ENCODE results near the gene GRB10.

GRB10 gene

GRCh38 chr7:50808282-50808888 is 25.7 kb upstream of the GRB10 start:
- TF ChIP-seq, protein P1, sequence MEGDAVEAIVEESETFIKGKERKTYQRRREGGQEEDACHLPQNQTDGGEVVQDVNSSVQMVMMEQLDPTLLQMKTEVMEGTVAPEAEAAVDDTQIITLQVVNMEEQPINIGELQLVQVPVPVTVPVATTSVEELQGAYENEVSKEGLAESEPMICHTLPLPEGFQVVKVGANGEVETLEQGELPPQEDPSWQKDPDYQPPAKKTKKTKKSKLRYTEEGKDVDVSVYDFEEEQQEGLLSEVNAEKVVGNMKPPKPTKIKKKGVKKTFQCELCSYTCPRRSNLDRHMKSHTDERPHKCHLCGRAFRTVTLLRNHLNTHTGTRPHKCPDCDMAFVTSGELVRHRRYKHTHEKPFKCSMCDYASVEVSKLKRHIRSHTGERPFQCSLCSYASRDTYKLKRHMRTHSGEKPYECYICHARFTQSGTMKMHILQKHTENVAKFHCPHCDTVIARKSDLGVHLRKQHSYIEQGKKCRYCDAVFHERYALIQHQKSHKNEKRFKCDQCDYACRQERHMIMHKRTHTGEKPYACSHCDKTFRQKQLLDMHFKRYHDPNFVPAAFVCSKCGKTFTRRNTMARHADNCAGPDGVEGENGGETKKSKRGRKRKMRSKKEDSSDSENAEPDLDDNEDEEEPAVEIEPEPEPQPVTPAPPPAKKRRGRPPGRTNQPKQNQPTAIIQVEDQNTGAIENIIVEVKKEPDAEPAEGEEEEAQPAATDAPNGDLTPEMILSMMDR (IDR thresholded peaks at IDR 0.05; ENCODE audit: insufficient read depth, low read length, poor library complexity, severe bottlenecking): no peak
- no peaks in the 10 kb centered on the region; the same call in 1 of the 2 replicates for H3K27me3 ChIP-seq (replicated peaks; ENCODE audit: control insufficient read depth, insufficient read depth, low read length)
- H3K4me3 ChIP-seq (replicated peaks; ENCODE audit: low read depth, low read length): no peak overlapping the region
- DNase-seq (ENCODE audit: extremely low read depth, insufficient read length): no peak
- no peaks in the 10 kb centered on the region for H3K36me3 ChIP-seq (ENCODE audit: control insufficient read depth, insufficient read depth, low read length)

DNA sequence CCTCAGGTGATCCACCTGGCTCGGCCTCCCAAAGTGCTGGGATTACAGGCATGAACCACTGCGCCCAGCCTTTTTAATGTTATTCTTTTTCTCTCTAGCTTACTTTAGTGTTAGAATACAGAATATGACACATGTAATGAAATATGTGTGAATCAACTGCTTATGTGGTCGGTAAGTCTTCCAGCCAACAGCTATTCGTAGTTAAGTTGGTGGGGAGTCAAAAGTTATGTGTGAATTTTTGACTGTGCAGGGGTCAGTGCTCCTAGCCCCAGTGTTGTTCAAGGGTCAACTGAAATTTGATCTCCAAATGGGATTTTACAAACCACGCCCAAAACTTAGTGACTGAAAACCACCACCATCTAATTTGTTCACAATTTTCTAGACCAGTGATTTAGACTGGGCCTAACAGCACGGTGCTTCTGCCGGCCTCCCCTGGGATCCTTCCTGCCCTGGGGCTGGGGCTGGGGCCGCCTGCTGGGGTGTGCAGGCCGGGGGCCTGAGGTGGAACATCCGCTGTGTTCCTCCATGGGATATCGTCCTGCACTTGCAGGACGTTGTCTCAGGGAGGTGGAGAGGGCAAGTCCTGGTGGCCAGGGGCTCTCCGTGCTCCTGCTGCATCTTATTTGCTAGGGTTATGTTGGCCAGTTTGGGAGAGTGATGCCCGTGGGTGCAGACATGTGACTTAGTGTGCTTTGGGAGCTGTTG is 24.5 kb upstream of the GRB10 start:
- H3K27me3 ChIP-seq (replicated peaks; ENCODE audit: control insufficient read depth, insufficient read depth, low read length): no peaks in the 10 kb centered on the region
- TF ChIP-seq, protein P1 (IDR thresholded peaks at IDR 0.05; ENCODE audit: insufficient read depth, low read length, poor library complexity, severe bottlenecking): no peak
- DNase-seq (ENCODE audit: extremely low read depth, insufficient read length): no peak
- H3K4me3 ChIP-seq (replicated peaks; ENCODE audit: low read depth, low read length): no peak overlapping the region
- no peaks in the 10 kb centered on the region for H3K36me3 ChIP-seq (ENCODE audit: control insufficient read depth, insufficient read depth, low read length)

- no peak for DNase-seq (ENCODE audit: extremely low read depth, insufficient read length)
- Histone ChIP-seq H3K27me3 (replicated peaks; ENCODE audit: control insufficient read depth, insufficient read depth, low read length) (0 out of 2 replicates have a peak, but pooled peaks cover 2% of the 10 kb centered on the region), H3K36me3 (ENCODE audit: control insufficient read depth, insufficient read depth, low read length) (no peaks in the 10 kb centered on the region), H3K4me3 (replicated peaks; ENCODE audit: low read depth, low read length) (no peak overlapping the region)
- TF ChIP-seq, protein P1 (IDR thresholded peaks at IDR 0.05; ENCODE audit: insufficient read depth, low read length, poor library complexity, severe bottlenecking): no peak
These were observed 23.4 kb upstream of the GRB10 start for GRCh38 chr7:50806143-50806542.

DNA sequence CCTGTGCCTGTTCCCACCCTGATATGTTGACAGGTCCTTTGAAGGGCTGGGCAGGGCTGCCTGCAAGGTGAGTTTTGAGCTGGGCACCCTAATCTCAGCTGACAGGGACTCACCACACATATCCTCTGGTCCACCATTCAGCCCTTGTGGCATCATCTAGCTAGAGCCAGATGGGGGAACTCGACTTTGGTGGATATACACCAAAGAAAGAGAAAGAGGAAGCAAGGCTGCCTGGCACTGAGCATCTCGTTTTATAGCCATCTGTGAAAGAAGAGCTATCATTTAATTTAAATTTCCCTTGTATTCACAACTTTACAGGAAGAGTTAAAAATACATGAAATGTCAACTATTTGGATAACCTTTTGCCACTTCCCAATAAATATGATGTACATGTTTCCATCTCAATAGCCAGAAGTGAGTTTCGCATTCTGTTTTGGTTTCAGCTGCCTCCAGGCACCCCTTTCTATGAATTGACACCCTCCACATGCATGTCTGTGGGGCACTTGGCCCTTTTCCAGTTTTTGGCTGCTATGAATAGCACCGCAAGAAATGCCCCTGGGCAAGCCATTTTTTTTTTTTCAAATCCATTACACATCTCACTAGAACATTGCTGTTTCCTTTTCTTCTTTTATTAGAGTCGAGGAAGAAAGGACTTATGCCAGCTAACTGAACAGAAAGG is 22.9 kb upstream of the GRB10 start:
- H3K4me3 ChIP-seq (replicated peaks; ENCODE audit: low read depth, low read length): no peak overlapping the region
- TF ChIP-seq, protein P1 (IDR thresholded peaks at IDR 0.05; ENCODE audit: insufficient read depth, low read length, poor library complexity, severe bottlenecking): no peak
- 0 out of 2 replicates have a peak, but pooled peaks cover 2% of the 10 kb centered on the region for H3K27me3 ChIP-seq (replicated peaks; ENCODE audit: control insufficient read depth, insufficient read depth, low read length)
- no peaks in the 10 kb centered on the region for H3K36me3 ChIP-seq (ENCODE audit: control insufficient read depth, insufficient read depth, low read length)
- DNase-seq (ENCODE audit: extremely low read depth, insufficient read length): no peak

GRCh38 chr7:50803359-50804337 is 21.0 kb upstream of the GRB10 start:
- DNase-seq (ENCODE audit: extremely low read depth, insufficient read length): no peak
- Histone ChIP-seq H3K36me3 (ENCODE audit: control insufficient read depth, insufficient read depth, low read length) (no peaks in the 10 kb centered on the region), H3K27me3 (replicated peaks; ENCODE audit: control insufficient read depth, insufficient read depth, low read length) (0 out of 2 replicates have a peak, but pooled peaks cover 2% of the 10 kb centered on the region), H3K4me3 (replicated peaks; ENCODE audit: low read depth, low read length) (no peak overlapping the region)
- TF ChIP-seq, protein P1 (IDR thresholded peaks at IDR 0.05; ENCODE audit: insufficient read depth, low read length, poor library complexity, severe bottlenecking): no peak

Data from GM06990 (cell line).